ENCODE data around the gene BCL2L2. TPM values are rescaled to one million over a fixed set of nuclear protein-coding genes. Genes with fewer than 3 reads are reported as not detected.

Gene BCL2L2
- total RNA-seq, 1 donor from 2014 or later, result 21.4 TPM

- no peak overlapping the region for H3K4me2 ChIP-seq (ENCODE audit: low read length)
- Mint-ChIP-seq H3K4me3 (ENCODE audit: unreplicated experiment) (no peak overlapping the region), H3K27ac (ENCODE audit: unreplicated experiment) (no peak overlapping the region), H3K36me3 (ENCODE audit: low read depth, unreplicated experiment) (peaks cover 21% of the 10 kb centered on the region), H3K9me3 (ENCODE audit: unreplicated experiment) (peaks cover 5% of the 10 kb centered on the region), H3K27me3 (ENCODE audit: low read depth, unreplicated experiment) (peaks cover 14% of the 10 kb centered on the region), H3K4me1 (ENCODE audit: low read depth, unreplicated experiment) (peaks cover 2% of the 10 kb centered on the region)
- H3K36me3 ChIP-seq (ENCODE audit: insufficient read depth, low read length), result no peaks in the 10 kb centered on the region
- TF ChIP-seq CTCF (IDR thresholded peaks at IDR 0.05; ENCODE audit: insufficient read depth, low read depth, low read length) (no peak), EZH2 (IDR thresholded peaks at IDR 0.05; ENCODE audit: insufficient read depth, low read length) (no peak)
- DNase-seq (ENCODE audit: low read depth) (no peak), FAIRE-seq (no peak)
- H3K79me2 ChIP-seq (ENCODE audit: insufficient read depth, low read length), result no peaks in the 10 kb centered on the region
- no peaks in the 10 kb centered on the region for H3K9me3 ChIP-seq (ENCODE audit: insufficient read depth, low read depth, low read length)
- H3K27ac ChIP-seq (ENCODE audit: low read depth, low read length), result no peak overlapping the region
- H4K20me1 ChIP-seq (ENCODE audit: insufficient read depth, low read length), result peaks cover 5% of the 10 kb centered on the region
- H3K4me3 ChIP-seq (ENCODE audit: insufficient read depth, low read depth, low read length), result no peak overlapping the region
- H2AFZ ChIP-seq (ENCODE audit: low read depth, low read length), result no peak overlapping the region
- no peaks in the 10 kb centered on the region for H3K27me3 ChIP-seq (ENCODE audit: insufficient read depth, low read length)
- H3K4me1 ChIP-seq (ENCODE audit: insufficient read depth, low read length), result no peaks in the 10 kb centered on the region
- H3K9ac ChIP-seq (ENCODE audit: low read length), result no peak overlapping the region
Measured at GRCh38 chr14:23349156-23349845, 42.7 kb downstream of the BCL2L2 start.

- H2AFZ ChIP-seq (ENCODE audit: low read depth, low read length), result peak overlapping the region; percentile 84
- Mint-ChIP-seq H3K4me1 (ENCODE audit: low read depth, unreplicated experiment) (peaks cover 2% of the 10 kb centered on the region), H3K27ac (ENCODE audit: unreplicated experiment) (no peak overlapping the region), H3K27me3 (ENCODE audit: low read depth, unreplicated experiment) (peaks cover 20% of the 10 kb centered on the region), H3K36me3 (ENCODE audit: low read depth, unreplicated experiment) (peaks cover 18% of the 10 kb centered on the region), H3K4me3 (ENCODE audit: unreplicated experiment) (peak overlapping the region; percentile 85), H3K9me3 (ENCODE audit: unreplicated experiment) (peaks cover 6% of the 10 kb centered on the region)
- H3K4me3 ChIP-seq (ENCODE audit: insufficient read depth, low read depth, low read length), result peak overlapping the region; percentile 71
- H3K36me3 ChIP-seq (ENCODE audit: insufficient read depth, low read length), result no peaks in the 10 kb centered on the region
- H4K20me1 ChIP-seq (ENCODE audit: insufficient read depth, low read length), result peaks cover 5% of the 10 kb centered on the region
- H3K4me2 ChIP-seq (ENCODE audit: low read length), result peak overlapping the region; percentile 95
- peaks cover 2% of the 10 kb centered on the region for H3K27me3 ChIP-seq (ENCODE audit: insufficient read depth, low read length)
- DNase-seq (ENCODE audit: low read depth), result no peak
- no peaks in the 10 kb centered on the region for H3K79me2 ChIP-seq (ENCODE audit: insufficient read depth, low read length)
- H3K4me1 ChIP-seq (ENCODE audit: insufficient read depth, low read length), result no peaks in the 10 kb centered on the region
- H3K9ac ChIP-seq (ENCODE audit: low read length), result peak overlapping the region; percentile 74
- H3K9me3 ChIP-seq (ENCODE audit: insufficient read depth, low read depth, low read length), result no peaks in the 10 kb centered on the region
- H3K27ac ChIP-seq (ENCODE audit: low read depth, low read length), result no peak overlapping the region
- no peak for TF ChIP-seq CTCF (IDR thresholded peaks at IDR 0.05; ENCODE audit: insufficient read depth, low read depth, low read length)
- TF ChIP-seq EZH2 (IDR thresholded peaks at IDR 0.05; ENCODE audit: insufficient read depth, low read length), result peak; percentile 53
- FAIRE-seq, result no peak
Measured at GRCh38 chr14:23351681-23352505, 45.3 kb downstream of the BCL2L2 start.

Data from astrocyte (in vitro differentiated cells and primary cell).